Endodermal cell (in vitro differentiated cells): ENCODE results near the gene DIP2B. TPM values are rescaled to one million over a fixed set of nuclear protein-coding genes. Genes with fewer than 3 reads are reported as not detected.

Experiments
- DNase-seq: peaks from one replicate; pipeline ENCODE4 v3.0.0-alpha.2; 2017
- H3K27ac ChIP-seq: 2 replicates; pipeline ENCODE4 v1.5.1; 2013; ENCODE audit warnings: mild to moderate bottlenecking, low read depth, low read length, moderate library complexity
- H3K27me3 ChIP-seq: 2 replicates; pipeline ENCODE4 v1.6.1; 2013; ENCODE audit warnings: mild to moderate bottlenecking, low read length, moderate library complexity; ENCODE audit not compliant: insufficient read depth, control insufficient read depth, poor library complexity, severe bottlenecking
- H3K36me3 ChIP-seq: 2 replicates; pipeline ENCODE4 v1.7.0; 2013; ENCODE audit warnings: mild to moderate bottlenecking, low read length, moderate library complexity; ENCODE audit not compliant: control insufficient read depth, insufficient read depth
- H3K4me1 ChIP-seq: one replicate; pipeline ENCODE4 v1.7.0; 2013; ENCODE audit warnings: low read length; ENCODE audit not compliant: control insufficient read depth, insufficient read depth
- H3K4me3 ChIP-seq: 2 replicates; pipeline ENCODE4 v1.5.1; 2013; ENCODE audit warnings: mild to moderate bottlenecking, low read length, moderate library complexity
- H3K9ac ChIP-seq: 2 replicates; pipeline ENCODE4 v1.6.1; 2013; ENCODE audit warnings: mild to moderate bottlenecking, low read length, moderate library complexity; ENCODE audit not compliant: poor library complexity, severe bottlenecking; ENCODE audit errors: extremely low read depth
- H3K9me3 ChIP-seq: 2 replicates; pipeline ENCODE4 v1.6.1; 2013; ENCODE audit warnings: mild to moderate bottlenecking, low read length, moderate library complexity; ENCODE audit not compliant: control insufficient read depth
- H3K27ac Mint-ChIP-seq: 2 replicates; pipeline ENCODE4 v1.8.0; 2020; ENCODE audit warnings: mixed read lengths
- H3K27me3 Mint-ChIP-seq: 2 replicates; pipeline ENCODE4 v1.8.0; 2021; ENCODE audit warnings: mild to moderate bottlenecking, mixed read lengths; ENCODE audit not compliant: insufficient read depth
- H3K36me3 Mint-ChIP-seq: 2 replicates; pipeline ENCODE4 v1.8.0; 2020; ENCODE audit warnings: low read depth, mixed read lengths
- H3K4me1 Mint-ChIP-seq: 2 replicates; pipeline ENCODE4 v1.8.0; 2020; ENCODE audit warnings: mixed read lengths
- H3K4me3 Mint-ChIP-seq: 2 replicates; pipeline ENCODE4 v1.8.0; 2020; ENCODE audit warnings: mild to moderate bottlenecking, moderate library complexity, mixed read lengths
- H3K9me3 Mint-ChIP-seq: 2 replicates; pipeline ENCODE4 v1.8.0; 2020; ENCODE audit warnings: mild to moderate bottlenecking, mixed read lengths
- WGBS, 2 experiments: methylation state at CpG; one replicate each; pipeline versions ENCODE4 v1.1.5 to v1.1.7; 2013; ENCODE audit warnings: missing lambda C conversion rate in 2 of 2, mixed read lengths in 1 of 2; ENCODE audit not compliant: insufficient coverage in 1 of 2, insufficient read length in 1 of 2; 5-methylcytosine and 5-hydroxymethylcytosine counted together
- total RNA-seq, 2 donors: library from RNA; stranded (reverse); fragmentation: NEBNext Ultra II Directional in 1 of 2; extraction: Animal tissue kit (Norgen Biotek cat#: 25700) in 1 of 2; gene quantifications; 2 replicates in 1 of 2; 3 replicates in 1 of 2; pipeline ENCODE4 v1.2.1, GENCODE V29; 2021
- TF ChIP-seq, protein P1 (sequence below): fragments of 200-600 bp; sonication (generic); conservative IDR thresholded peaks from 2 replicates; pipeline ENCODE4 v1.5.0; 2021; ENCODE audit warnings: antibody characterized with exemption, mild to moderate bottlenecking

The DIP2B gene
- total RNA-seq, 2 donors from 2014 or later: 20.6 to 21.3 TPM

DNA sequence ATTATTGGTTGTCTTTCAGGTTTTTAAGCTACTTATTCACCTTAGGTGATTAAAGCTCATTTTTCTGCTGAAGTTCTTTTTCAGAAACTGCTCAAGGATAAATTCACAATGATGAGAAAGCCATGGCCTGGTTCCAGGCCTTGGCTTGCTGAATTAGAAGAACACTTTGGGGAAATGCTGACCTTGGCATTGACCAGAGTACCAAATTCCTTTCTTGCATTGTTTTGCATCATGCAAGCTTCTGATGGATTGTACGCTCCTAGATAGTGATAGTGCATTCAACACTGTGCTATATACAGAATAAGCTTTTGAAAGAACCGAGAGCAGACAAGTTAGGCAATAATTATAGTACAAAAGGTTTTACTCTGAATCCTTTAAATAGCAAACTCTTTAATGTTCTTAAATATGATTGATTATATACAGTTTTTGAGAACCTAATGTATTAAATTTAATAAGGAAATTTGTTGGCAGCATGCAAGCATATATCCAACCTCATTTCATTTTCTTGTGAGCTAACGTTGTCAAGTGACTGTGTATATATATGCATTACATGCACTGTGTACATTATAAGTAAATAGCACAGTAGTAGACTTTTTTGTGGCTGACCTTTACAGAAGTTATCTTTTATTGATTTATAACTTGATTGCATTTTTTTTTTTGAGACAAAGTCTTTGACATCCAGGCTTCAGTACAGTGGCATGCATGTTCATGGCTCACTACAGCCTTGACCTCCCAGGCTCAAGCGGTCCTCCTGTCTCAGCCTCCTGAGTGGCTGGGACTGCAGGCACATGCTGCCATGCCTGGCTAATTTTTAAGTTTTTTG, 99.2 kb downstream of the DIP2B start:
- 84 to 89% methylated on average over 2 to 3 of the region's 4 CpGs for WGBS, 2 experiments
- H3K9ac ChIP-seq: no peak overlapping the region
- H3K27ac Mint-ChIP-seq: no peak overlapping the region
- no peak overlapping the region for H3K4me3 ChIP-seq
- no peaks in the 10 kb centered on the region for H3K9me3 ChIP-seq
- H3K4me1 Mint-ChIP-seq: peaks cover 20% of the 10 kb centered on the region
- peaks cover 3% of the 10 kb centered on the region for H3K4me1 ChIP-seq
- DNase-seq: no peak
- no peaks in the 10 kb centered on the region for H3K36me3 ChIP-seq
- H3K36me3 Mint-ChIP-seq: peaks cover 3% of the 10 kb centered on the region
- H3K27me3 Mint-ChIP-seq: no peaks in the 10 kb centered on the region
- no peak overlapping the region for H3K27ac ChIP-seq
- no peaks in the 10 kb centered on the region for H3K9me3 Mint-ChIP-seq
- no peaks in the 10 kb centered on the region for H3K27me3 ChIP-seq
- TF ChIP-seq, protein P1, sequence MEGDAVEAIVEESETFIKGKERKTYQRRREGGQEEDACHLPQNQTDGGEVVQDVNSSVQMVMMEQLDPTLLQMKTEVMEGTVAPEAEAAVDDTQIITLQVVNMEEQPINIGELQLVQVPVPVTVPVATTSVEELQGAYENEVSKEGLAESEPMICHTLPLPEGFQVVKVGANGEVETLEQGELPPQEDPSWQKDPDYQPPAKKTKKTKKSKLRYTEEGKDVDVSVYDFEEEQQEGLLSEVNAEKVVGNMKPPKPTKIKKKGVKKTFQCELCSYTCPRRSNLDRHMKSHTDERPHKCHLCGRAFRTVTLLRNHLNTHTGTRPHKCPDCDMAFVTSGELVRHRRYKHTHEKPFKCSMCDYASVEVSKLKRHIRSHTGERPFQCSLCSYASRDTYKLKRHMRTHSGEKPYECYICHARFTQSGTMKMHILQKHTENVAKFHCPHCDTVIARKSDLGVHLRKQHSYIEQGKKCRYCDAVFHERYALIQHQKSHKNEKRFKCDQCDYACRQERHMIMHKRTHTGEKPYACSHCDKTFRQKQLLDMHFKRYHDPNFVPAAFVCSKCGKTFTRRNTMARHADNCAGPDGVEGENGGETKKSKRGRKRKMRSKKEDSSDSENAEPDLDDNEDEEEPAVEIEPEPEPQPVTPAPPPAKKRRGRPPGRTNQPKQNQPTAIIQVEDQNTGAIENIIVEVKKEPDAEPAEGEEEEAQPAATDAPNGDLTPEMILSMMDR: no peak
- no peak overlapping the region for H3K4me3 Mint-ChIP-seq

GRCh38 chr12:50604640-50604920, 99.8 kb downstream of the DIP2B start:
- H3K27ac Mint-ChIP-seq: no peak overlapping the region
- peaks cover 3% of the 10 kb centered on the region for H3K36me3 Mint-ChIP-seq
- no peak overlapping the region for H3K9ac ChIP-seq
- H3K27me3 Mint-ChIP-seq: no peaks in the 10 kb centered on the region
- H3K4me1 Mint-ChIP-seq: peaks cover 24% of the 10 kb centered on the region
- no peak overlapping the region for H3K4me3 Mint-ChIP-seq
- no peaks in the 10 kb centered on the region for H3K9me3 Mint-ChIP-seq
- peaks cover 6% of the 10 kb centered on the region for H3K4me1 ChIP-seq
- H3K4me3 ChIP-seq: no peak overlapping the region
- DNase-seq: no peak
- no peak overlapping the region for H3K27ac ChIP-seq
- TF ChIP-seq, protein P1: no peak
- no peaks in the 10 kb centered on the region for H3K9me3 ChIP-seq
- H3K27me3 ChIP-seq: no peaks in the 10 kb centered on the region
- H3K36me3 ChIP-seq: no peaks in the 10 kb centered on the region
- WGBS, 2 experiments: 100% methylated on average over 1 of the region's 1 CpG; no CpG with 5 or more reads in 1 of the 2 experiments

- no peaks in the 10 kb centered on the region for H3K36me3 ChIP-seq
- no peak overlapping the region for H3K27ac ChIP-seq
- no peak overlapping the region for H3K4me3 ChIP-seq
- H3K27me3 ChIP-seq: no peaks in the 10 kb centered on the region
- H3K4me1 ChIP-seq: peaks cover 6% of the 10 kb centered on the region
- DNase-seq: no peak
- H3K9me3 ChIP-seq: no peaks in the 10 kb centered on the region
- H3K27me3 Mint-ChIP-seq: no peaks in the 10 kb centered on the region
- H3K36me3 Mint-ChIP-seq: no peaks in the 10 kb centered on the region
- TF ChIP-seq, protein P1: no peak
- H3K27ac Mint-ChIP-seq: no peak overlapping the region
- H3K4me1 Mint-ChIP-seq: peaks cover 31% of the 10 kb centered on the region
- H3K9me3 Mint-ChIP-seq: no peaks in the 10 kb centered on the region
- 92% methylated on average over 3 to 5 of the region's 5 CpGs for WGBS, 2 experiments
- no peak overlapping the region for H3K9ac ChIP-seq
- no peak overlapping the region for H3K4me3 Mint-ChIP-seq
Observed at GRCh38 chr12:50606675-50607375, 102.0 kb downstream of the DIP2B start.
